Limb (tissue), 2 donors: Measurements from ENCODE around the gene MLNR.

ENCODE experiments used
- DNase-seq, 2 donors: peaks; one replicate each; pipeline ENCODE4 v3.0.0-alpha.2; 2016; ENCODE audit errors: extremely low spot score in 2 of 2

MLNR gene

GRCh38 chr13:49220036-49220855 is at the start of gene MLNR:
Gene MLNR (plus strand): TSS chr13:49220338. CDS start chr13:49220338, 0 bp downstream.
- peak in 1 of 2 donors; percentile 65 for DNase-seq

GRCh38 chr13:49171359-49171758 is 48.8 kb upstream of the MLNR start:
- DNase-seq, result no peak

- DNase-seq, result no peak
Observed at GRCh38 chr13:49183672-49184325, 36.3 kb upstream of the MLNR start.

GRCh38 chr13:49184621-49185020 is 35.5 kb upstream of the MLNR start:
- no peak for DNase-seq

GRCh38 chr13:49185264-49185663 is 34.9 kb upstream of the MLNR start:
- DNase-seq, result no peak

GRCh38 chr13:49190901-49191300 is 29.2 kb upstream of the MLNR start:
- DNase-seq, result no peak

- DNase-seq, result no peak
Observed at GRCh38 chr13:49206641-49207040, 13.5 kb upstream of the MLNR start.

GRCh38 chr13:49208619-49209018 is 11.5 kb upstream of the MLNR start:
- no peak for DNase-seq

GRCh38 chr13:49210114-49210513 is 10.0 kb upstream of the MLNR start:
- DNase-seq, result no peak

GRCh38 chr13:49210669-49211068 is 9.5 kb upstream of the MLNR start:
- DNase-seq, result no peak

- no peak for DNase-seq
Observed at GRCh38 chr13:49213539-49213938, 6.6 kb upstream of the MLNR start.

- DNase-seq, result no peak
Observed at GRCh38 chr13:49213997-49214916, 5.9 kb upstream of the MLNR start.

GRCh38 chr13:49214917-49215376 is 5.2 kb upstream of the MLNR start:
- no peak for DNase-seq

- DNase-seq, result no peak
Observed at GRCh38 chr13:49216334-49216733, 3.8 kb upstream of the MLNR start.

- no peak for DNase-seq
Observed at GRCh38 chr13:49217962-49218492, 2.1 kb upstream of the MLNR start.

- no peak for DNase-seq
Observed at GRCh38 chr13:49218493-49219051, 1.6 kb upstream of the MLNR start.

- DNase-seq, result no peak
Observed at GRCh38 chr13:49219647-49220035, 497 bp upstream of the MLNR start.

GRCh38 chr13:49220856-49221589 is 885 bp downstream of the MLNR start:
- DNase-seq, result peak in 1 of 2 donors; percentile 47

GRCh38 chr13:49221590-49221965 is 1.4 kb downstream of the MLNR start:
- DNase-seq, result no peak

- DNase-seq, result no peak
Observed at GRCh38 chr13:49225223-49226042, 5.3 kb downstream of the MLNR start.
